IPS-18a (cell line): Measurements from ENCODE around the gene TREM1.

ENCODE experiments used
- H3K27ac ChIP-seq: one replicate; pipeline ENCODE4 v1.5.1; 2013; ENCODE audit warnings: low read length
- H3K27me3 ChIP-seq: one replicate; pipeline ENCODE4 v1.6.1; 2013; ENCODE audit warnings: mild to moderate bottlenecking, low read length; ENCODE audit not compliant: control insufficient read depth, insufficient read depth
- H3K36me3 ChIP-seq: one replicate; pipeline ENCODE4 v1.6.1; 2013; ENCODE audit warnings: low read depth, low read length; ENCODE audit not compliant: control insufficient read depth
- H3K4me1 ChIP-seq: one replicate; pipeline ENCODE4 v1.6.1; 2013; ENCODE audit warnings: low read depth, low read length; ENCODE audit not compliant: control insufficient read depth
- H3K4me3 ChIP-seq: one replicate; pipeline ENCODE4 v1.5.1; 2013; ENCODE audit warnings: low read length
- H3K9ac ChIP-seq: one replicate; pipeline ENCODE4 v1.6.1; 2013; ENCODE audit warnings: mild to moderate bottlenecking, low read length, moderate library complexity
- H3K9me3 ChIP-seq: one replicate; pipeline ENCODE4 v1.6.1; 2013; ENCODE audit warnings: low read depth, low read length; ENCODE audit not compliant: control insufficient read depth

Gene TREM1

GRCh38 chr6:41286544-41287346 lies at the start of gene TREM1:
TREM1 (minus strand) TSS chr6:41286682; CDS start chr6:41286655, 27 bp downstream.
- Histone ChIP-seq H3K9ac (no peak within 1 kb of the TSS), H3K27me3 (peaks cover 12% of the 10 kb centered on the region), H3K4me1 (peaks cover 12% of the 10 kb centered on the region), H3K9me3 (no peaks in the 10 kb centered on the region), H3K4me3 (no peak within 1 kb of the TSS), H3K36me3 (no peaks in the 10 kb centered on the region), H3K27ac (no peak within 1 kb of the TSS)

- Histone ChIP-seq H3K27me3 (no peaks in the 10 kb centered on the region), H3K4me3 (no peak overlapping the region), H3K9ac (no peak overlapping the region), H3K36me3 (no peaks in the 10 kb centered on the region), H3K9me3 (no peaks in the 10 kb centered on the region), H3K4me1 (no peaks in the 10 kb centered on the region), H3K27ac (no peak overlapping the region)
These were observed 49.5 kb upstream of the TREM1 start for GRCh38 chr6:41335943-41336342.

GRCh38 chr6:41335296-41335695 lies 48.8 kb upstream of the TREM1 start, which contains the start of gene NCR2:
NCR2 (plus strand) TSS chr6:41335608; CDS start chr6:41335877, 269 bp downstream.
- Histone ChIP-seq H3K36me3 (no peaks in the 10 kb centered on the region), H3K9me3 (no peaks in the 10 kb centered on the region), H3K9ac (no peak within 1 kb of the TSS), H3K4me1 (no peaks in the 10 kb centered on the region), H3K27ac (no peak within 1 kb of the TSS), H3K27me3 (no peaks in the 10 kb centered on the region), H3K4me3 (no peak within 1 kb of the TSS)

GRCh38 chr6:41334482-41335040 lies 48.1 kb upstream of the TREM1 start:
- H3K27me3 ChIP-seq: no peaks in the 10 kb centered on the region
- H3K9me3 ChIP-seq: no peaks in the 10 kb centered on the region
- no peak overlapping the region for H3K4me3 ChIP-seq
- no peaks in the 10 kb centered on the region for H3K4me1 ChIP-seq
- H3K9ac ChIP-seq: no peak overlapping the region
- no peaks in the 10 kb centered on the region for H3K36me3 ChIP-seq
- H3K27ac ChIP-seq: no peak overlapping the region

GRCh38 chr6:41332842-41333736 lies 46.6 kb upstream of the TREM1 start:
- Histone ChIP-seq H3K4me1 (no peaks in the 10 kb centered on the region), H3K4me3 (no peak overlapping the region), H3K9me3 (no peaks in the 10 kb centered on the region), H3K27ac (no peak overlapping the region), H3K27me3 (no peaks in the 10 kb centered on the region), H3K9ac (no peak overlapping the region), H3K36me3 (no peaks in the 10 kb centered on the region)

- Histone ChIP-seq H3K27ac (no peak overlapping the region), H3K36me3 (no peaks in the 10 kb centered on the region), H3K9me3 (no peaks in the 10 kb centered on the region), H3K4me3 (no peak overlapping the region), H3K9ac (no peak overlapping the region), H3K4me1 (no peaks in the 10 kb centered on the region), H3K27me3 (no peaks in the 10 kb centered on the region)
These were observed 45.8 kb upstream of the TREM1 start for GRCh38 chr6:41332241-41332640.

GRCh38 chr6:41331401-41332150 lies 45.1 kb upstream of the TREM1 start:
- Histone ChIP-seq H3K4me3 (no peak overlapping the region), H3K9me3 (no peaks in the 10 kb centered on the region), H3K27ac (no peak overlapping the region), H3K36me3 (no peaks in the 10 kb centered on the region), H3K27me3 (no peaks in the 10 kb centered on the region), H3K9ac (no peak overlapping the region), H3K4me1 (no peaks in the 10 kb centered on the region)

GRCh38 chr6:41327177-41327576 lies 40.7 kb upstream of the TREM1 start:
- Histone ChIP-seq H3K27ac (no peak overlapping the region), H3K27me3 (no peaks in the 10 kb centered on the region)

GRCh38 chr6:41326092-41326491 lies 39.6 kb upstream of the TREM1 start:
- Histone ChIP-seq H3K9me3 (no peaks in the 10 kb centered on the region), H3K4me3 (no peak overlapping the region), H3K27me3 (no peaks in the 10 kb centered on the region), H3K9ac (no peak overlapping the region), H3K4me1 (no peaks in the 10 kb centered on the region), H3K27ac (no peak overlapping the region), H3K36me3 (no peaks in the 10 kb centered on the region)

More at GRCh38 chr6:41327177-41327576, 40.7 kb upstream of the TREM1 start:
- H3K4me1 ChIP-seq: no peaks in the 10 kb centered on the region
- no peaks in the 10 kb centered on the region for H3K36me3 ChIP-seq
- H3K9me3 ChIP-seq: no peaks in the 10 kb centered on the region
- no peak overlapping the region for H3K9ac ChIP-seq
- H3K4me3 ChIP-seq: no peak overlapping the region

GRCh38 chr6:41325446-41326066 lies 39.1 kb upstream of the TREM1 start:
- no peaks in the 10 kb centered on the region for H3K9me3 ChIP-seq
- H3K27me3 ChIP-seq: no peaks in the 10 kb centered on the region
- H3K4me3 ChIP-seq: no peak overlapping the region
- no peak overlapping the region for H3K9ac ChIP-seq
- no peaks in the 10 kb centered on the region for H3K4me1 ChIP-seq
- H3K27ac ChIP-seq: no peak overlapping the region
- no peaks in the 10 kb centered on the region for H3K36me3 ChIP-seq
